Measurements from ENCODE around the gene SPAG6.

Gene SPAG6

DNA sequence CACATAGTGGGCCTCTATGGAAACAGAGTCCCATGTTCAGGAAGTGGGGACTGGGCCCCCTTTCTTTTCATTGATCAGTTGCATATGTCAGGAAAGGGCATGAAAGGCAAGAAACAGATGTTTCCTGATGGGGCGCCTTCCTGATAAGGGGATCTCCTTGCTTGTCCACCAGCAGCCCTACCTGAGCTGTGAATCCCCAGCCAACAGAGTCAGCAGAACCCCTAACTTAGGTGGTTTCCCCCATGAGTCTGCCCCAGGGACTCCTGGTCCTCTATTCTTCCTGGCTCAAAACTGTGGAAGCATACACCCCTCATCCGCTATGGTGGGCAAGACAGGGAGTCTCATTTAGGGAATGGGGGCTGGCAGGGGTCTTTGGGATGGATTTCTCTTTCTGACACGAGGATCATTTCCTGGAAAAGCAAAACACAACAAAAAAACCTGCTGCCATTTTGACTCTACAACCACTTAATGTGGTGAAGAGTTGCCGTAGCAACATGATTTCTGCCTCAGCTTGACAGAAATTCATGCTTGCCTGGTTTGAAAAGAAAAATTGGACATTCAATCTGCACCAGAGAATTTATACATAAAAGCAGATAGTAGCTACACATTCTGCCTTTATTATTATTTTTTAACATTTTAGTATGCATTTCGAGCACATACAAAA lies 119.8 kb downstream of the SPAG6 start:
- DNase-seq (ENCODE audit: low read depth) = no peak
- no peak overlapping the region for H3K4me3 ChIP-seq (replicated peaks; ENCODE audit: low read depth, low read length)
- TF ChIP-seq, protein P1, sequence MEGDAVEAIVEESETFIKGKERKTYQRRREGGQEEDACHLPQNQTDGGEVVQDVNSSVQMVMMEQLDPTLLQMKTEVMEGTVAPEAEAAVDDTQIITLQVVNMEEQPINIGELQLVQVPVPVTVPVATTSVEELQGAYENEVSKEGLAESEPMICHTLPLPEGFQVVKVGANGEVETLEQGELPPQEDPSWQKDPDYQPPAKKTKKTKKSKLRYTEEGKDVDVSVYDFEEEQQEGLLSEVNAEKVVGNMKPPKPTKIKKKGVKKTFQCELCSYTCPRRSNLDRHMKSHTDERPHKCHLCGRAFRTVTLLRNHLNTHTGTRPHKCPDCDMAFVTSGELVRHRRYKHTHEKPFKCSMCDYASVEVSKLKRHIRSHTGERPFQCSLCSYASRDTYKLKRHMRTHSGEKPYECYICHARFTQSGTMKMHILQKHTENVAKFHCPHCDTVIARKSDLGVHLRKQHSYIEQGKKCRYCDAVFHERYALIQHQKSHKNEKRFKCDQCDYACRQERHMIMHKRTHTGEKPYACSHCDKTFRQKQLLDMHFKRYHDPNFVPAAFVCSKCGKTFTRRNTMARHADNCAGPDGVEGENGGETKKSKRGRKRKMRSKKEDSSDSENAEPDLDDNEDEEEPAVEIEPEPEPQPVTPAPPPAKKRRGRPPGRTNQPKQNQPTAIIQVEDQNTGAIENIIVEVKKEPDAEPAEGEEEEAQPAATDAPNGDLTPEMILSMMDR (IDR thresholded peaks at IDR 0.05; ENCODE audit: low read length, missing control alignments) = no peak

DNA sequence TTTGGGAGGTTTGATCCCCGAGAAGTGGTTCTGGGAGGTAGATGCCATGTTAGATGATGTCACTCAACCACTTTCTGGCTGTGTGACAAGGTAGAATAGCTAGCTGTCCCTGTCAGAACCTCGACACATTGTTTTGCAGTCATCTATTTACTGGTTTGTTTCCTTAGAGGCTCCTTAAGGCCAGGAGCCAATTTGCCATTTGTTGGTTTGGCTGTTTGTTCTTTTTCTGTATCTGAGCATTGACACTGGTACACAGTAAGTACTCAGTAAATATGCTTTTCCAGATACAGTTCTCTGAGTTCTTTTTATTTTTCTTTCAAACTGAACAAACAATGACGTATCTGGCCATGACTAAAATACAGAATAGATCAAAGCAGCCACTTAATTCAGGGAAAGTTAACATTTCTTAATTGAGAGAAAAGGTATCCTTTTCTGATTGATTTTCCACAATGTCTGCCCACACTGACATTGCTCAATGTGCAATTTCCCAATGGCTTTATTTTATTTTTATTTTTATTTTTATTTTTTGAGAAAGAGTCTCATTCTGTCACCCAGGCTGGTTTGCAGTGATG lies 121.6 kb downstream of the SPAG6 start:
- TF ChIP-seq, protein P1 (IDR thresholded peaks at IDR 0.05; ENCODE audit: low read length, missing control alignments) = no peak
- no peak overlapping the region for H3K4me3 ChIP-seq (replicated peaks; ENCODE audit: low read depth, low read length)
- DNase-seq (ENCODE audit: low read depth) = no peak

Measured in fibroblast of pulmonary artery (primary cell).